Activated T-helper 1 cell treated with anti-CD3 and anti-CD28 coated beads, Interleukin-2, amount 50 U/mL, for 16 hours (primary cell): ENCODE data around the gene PDE6A.
"Not testable (repeated sequence)": the region's sequence is repeated elsewhere in the genome, so short reads cannot be mapped to it uniquely, and the experiment has no call there.

Experiments
- DNase-seq, 2 donors: peaks; one replicate each; pipeline ENCODE4 v3.0.0-alpha.2; 2020; ENCODE audit warnings: low read depth in 1 of 2, low spot score in 1 of 2

PDE6A gene

GRCh38 chr5:149953436-149954121 is 9.0 kb upstream of the PDE6A start:
- no peak for DNase-seq

DNA sequence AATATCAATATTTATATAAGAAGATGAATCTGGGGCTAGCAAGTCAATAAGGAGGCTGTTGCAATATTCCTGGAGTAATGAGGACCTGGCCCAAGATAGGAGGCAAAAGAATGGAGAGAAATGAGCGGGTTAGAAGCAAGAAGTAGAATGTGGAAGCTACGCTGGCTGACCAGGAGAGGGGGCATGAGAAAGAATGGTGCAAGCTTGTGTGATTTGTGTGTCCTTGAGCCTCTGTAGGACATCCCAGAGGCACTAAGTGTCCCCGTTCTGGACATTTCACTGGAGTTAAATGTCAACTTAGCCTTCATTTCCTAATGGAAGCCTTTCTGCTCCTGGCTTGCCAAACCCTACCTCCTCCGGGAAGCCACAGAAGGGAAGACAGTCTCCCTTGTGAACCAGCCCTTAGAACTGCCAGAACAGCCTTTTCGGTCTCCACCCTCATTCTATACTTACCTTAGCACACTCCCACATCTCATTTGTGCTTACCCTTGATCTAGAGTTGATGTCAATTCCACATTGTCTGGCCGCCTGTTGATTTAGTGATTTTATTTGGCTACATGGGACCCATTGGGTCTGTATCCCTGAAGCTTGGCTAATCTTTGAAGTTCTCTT is 6.7 kb upstream of the PDE6A start:
- no peak for DNase-seq

DNA sequence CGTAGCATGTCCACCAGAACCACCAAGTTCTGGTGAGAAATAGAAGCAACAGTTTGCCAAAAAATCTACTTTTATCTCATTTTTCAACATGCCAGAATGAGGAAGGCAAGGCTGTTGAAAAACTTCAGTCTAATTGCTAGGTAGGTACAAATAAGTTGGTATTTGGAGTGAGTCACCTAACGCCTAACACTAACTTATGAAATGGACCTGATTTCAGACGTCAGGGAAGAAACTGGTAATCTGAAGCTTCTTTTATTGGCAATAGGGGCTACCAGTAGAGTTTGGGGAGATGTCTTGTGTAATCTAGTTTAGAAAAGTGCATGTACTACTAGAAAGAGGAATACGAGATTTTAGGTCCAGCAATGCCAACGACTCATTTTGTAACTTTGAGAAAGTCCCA is 4.4 kb upstream of the PDE6A start:
- DNase-seq: no peak

DNA sequence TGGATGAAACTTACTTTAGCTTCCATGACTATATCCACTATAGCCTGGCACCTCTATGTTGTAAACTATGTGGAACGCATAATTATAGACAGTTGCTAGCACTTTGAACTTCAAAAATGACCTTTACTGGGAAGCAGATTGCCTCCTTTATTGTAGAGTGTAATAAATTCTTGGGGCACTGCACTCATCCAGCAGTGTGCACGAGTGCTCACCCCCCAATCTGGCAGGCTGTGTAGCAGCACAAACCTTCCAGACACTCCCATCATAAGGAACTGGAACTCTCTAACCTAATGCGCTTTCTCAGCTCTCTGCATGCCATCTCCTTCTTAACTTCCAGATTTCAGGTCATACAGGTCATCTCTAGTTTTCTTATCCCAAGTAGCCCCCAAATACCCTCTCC is 1.5 kb upstream of the PDE6A start:
- no peak for DNase-seq

DNA sequence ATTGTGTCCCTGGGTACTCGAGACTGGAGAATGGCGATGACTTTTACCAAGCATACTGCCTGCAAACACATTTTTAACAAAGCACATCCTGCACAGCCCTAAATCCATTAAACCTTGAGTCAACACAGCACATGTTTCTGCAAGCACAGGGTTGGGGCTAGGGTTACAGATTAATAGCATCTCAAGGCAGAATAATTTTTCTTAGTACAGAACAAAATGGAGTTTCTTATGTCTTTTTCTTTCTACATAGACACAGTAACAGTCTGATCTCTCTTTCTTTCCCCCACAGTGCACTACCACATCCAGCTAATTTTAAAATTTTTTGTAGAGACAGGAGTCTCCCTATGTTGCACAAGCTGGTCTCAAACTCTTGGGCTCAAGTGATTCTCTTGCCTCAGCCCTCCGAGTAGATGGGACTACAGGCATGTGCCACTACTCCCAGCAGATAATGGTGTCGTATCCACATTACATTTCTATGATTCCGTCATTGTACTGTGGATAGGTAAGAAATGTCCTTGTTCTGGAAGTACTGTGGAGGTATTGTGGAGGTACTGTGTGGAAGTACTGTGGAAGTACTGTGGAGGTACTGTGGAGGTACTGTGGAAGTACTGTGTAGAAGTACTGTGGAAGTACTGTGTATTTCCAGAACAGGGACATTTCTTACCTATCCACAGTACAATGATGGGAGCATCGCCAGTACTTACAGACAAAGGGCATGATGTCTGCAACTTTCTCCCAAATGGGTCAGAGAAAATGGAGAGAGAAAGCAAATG is 1.2 kb downstream of the PDE6A start:
- not testable (repeated sequence) for DNase-seq

- not testable (repeated sequence) for DNase-seq
Measured at GRCh38 chr5:149942741-149943169, 1.8 kb downstream of the PDE6A start.

DNA sequence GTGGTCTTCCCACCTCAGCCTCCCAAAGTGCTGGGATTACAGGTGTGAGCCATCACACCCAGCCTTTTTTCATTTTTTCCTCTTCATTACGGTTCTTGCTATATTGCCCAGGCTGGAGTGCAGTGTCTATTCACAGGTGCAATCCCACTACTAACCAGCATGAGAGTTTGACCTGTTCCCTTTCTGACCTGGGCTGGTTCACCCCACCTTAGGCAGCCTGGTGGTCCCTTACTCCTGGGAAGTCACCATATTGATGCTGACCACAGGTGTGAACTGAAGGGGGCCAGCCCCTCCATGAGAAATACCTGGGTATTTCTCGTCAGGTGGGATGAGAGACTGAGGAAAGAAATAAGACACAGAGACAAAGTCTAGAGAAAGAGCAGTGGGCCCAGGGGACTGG is 2.4 kb downstream of the PDE6A start:
- DNase-seq: no peak

- DNase-seq: no peak
Measured at GRCh38 chr5:149941795-149942194, 2.8 kb downstream of the PDE6A start.

DNA sequence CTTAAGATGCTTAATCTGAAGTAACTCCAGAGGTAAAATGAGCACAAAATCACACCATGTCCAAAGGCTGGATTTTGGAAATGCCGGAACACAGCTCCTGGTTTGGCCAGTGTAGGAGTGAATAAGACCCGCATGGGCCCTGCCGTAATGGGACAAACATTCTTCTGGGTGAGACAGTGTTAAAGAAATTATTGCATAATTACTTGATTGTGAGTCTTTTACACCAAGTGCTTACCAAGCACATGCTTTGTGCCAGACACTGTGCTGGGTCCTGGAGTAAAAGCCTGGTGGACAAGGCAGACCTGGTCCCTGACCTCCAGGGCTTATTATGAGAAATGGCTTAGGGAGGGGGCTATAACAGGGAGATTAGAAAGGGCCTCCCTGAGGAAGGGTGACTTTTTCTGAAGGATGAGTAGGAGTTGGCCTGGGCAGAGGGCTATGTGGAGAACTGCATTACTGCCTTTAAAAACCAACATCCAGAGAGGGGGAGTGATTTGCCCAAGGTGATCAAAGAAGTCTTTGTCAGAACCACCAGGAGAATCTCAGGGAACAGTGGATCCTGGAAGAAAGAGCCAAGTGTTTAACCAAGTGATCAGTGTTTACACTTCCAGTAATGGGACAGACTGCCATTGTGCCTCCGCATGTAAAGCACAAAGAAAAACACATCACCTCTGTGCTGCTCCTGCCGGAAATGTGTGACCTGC is 3.5 kb downstream of the PDE6A start:
- DNase-seq: no peak

GRCh38 chr5:149940077-149940574 is 4.5 kb downstream of the PDE6A start:
- DNase-seq: no peak

- DNase-seq: no peak
Measured at GRCh38 chr5:149939546-149939945, 5.0 kb downstream of the PDE6A start.

GRCh38 chr5:149938791-149939358 is 5.7 kb downstream of the PDE6A start:
- no peak for DNase-seq

GRCh38 chr5:149938279-149938678 is 6.3 kb downstream of the PDE6A start:
- DNase-seq: no peak

DNA sequence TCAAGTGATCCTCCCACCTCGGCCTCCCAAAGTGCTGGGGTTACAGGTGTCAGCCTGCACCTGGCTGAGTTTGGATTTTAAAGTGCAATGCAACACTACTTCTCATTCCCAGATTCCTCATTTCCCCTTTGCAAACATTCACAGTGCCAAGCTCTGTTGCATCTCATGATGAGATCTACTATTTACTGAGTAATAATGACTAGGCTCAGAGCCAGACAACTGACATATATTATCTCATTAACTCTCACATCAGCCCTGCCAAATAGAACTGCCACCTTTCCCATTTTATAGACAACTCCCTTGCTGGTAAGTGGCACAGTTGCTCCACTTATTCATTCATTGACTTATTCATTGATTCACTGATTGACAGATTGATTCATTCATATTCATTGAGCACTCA is 7.0 kb downstream of the PDE6A start:
- no peak for DNase-seq

- DNase-seq: no peak
Measured at GRCh38 chr5:149936700-149937091, 7.9 kb downstream of the PDE6A start.

DNA sequence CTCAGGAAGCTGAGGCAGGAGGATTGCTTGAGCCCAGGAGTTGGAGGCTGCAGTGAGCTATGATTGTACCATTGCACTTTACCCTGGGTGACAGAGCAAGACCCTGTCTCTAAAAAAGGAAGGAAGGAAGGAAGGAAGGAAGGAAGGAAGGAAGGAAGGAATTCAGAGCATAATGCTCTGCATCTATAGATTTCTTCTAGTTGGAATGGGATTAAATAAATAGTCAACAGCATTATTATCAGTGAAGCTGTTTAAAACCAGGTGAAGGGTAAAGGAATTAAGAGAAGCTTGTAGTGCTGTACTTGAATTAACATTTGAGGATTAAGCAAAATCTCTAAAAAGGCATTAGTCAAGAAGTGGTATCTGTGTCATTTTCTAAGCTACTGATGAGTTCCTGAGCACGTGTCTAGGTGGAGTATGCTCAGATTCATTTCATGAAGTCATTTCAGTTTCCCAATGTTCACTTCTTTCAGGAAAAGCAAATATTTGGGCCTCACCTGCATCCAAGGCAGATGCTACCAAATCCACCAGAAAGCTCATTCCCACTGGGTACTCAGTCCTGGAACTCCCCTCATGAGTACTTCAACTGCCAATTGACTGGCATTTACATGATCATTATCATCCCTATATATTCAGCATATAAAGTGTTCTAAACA is 8.4 kb downstream of the PDE6A start:
- DNase-seq: no peak

DNA sequence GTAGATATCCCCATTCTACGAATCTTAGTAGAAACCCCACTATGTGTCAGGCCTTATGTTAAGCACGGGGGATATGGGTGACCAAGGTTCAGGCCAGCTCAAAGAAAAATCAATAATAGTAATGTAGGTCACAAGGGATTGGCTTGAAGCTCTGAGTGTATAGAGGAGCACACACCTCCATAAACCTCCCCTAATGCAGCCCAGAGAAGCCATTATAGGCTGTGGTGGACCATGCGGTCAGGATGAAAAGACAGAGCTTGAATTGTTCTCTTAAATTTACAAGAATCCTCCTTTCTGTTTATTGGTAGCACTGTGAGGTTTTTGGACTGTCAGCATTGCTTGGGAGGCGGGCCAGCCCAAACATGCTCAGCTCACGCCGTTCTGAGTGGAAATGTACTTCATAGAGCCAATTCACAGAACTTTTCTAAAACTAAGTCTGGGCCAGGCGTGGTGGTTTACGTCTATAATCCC is 9.1 kb downstream of the PDE6A start:
- DNase-seq: no peak

- DNase-seq: no peak
Measured at GRCh38 chr5:149932445-149933350, 11.9 kb downstream of the PDE6A start.

DNA sequence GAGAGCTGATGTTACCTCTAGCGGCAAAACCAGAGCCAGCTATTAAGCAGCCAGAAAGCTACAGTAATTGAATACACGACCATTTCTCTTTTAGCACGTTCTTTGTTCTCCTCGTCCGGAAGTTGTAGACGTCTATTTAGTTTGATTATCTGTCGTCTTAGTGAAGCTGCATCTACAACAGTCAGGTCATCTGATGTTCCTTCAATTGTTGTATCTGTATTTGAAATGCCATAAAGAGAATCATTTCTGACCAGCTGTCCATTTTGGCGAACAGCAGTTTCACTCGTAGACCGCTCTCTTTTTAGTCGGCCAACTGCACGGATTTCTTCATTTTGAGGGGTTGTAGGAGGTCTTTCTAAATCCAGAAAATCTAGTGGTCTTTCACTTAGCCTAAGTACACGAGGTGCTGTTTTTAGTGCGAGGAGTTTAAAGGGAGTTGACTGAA is 12.6 kb downstream of the PDE6A start:
- DNase-seq: no peak
